Astrocyte of the spinal cord (primary cell): Measurements from ENCODE around the gene GSTT4.
A peak's percentile ranks its signal among the peaks of the same experiment; 100 is the strongest.

Source experiments
- DNase-seq: peaks from one replicate; pipeline ENCODE4 v3.0.0; 2011; ENCODE audit warnings: low read depth, low spot score
- H3K4me3 ChIP-seq: 2 replicates; pipeline ENCODE4 v1.5.1; 2011; ENCODE audit warnings: low read depth, mild to moderate bottlenecking, low read length, moderate library complexity
- in situ Hi-C: cut with HindIII; loops from 2 replicates; pipeline ENCODE4 v1.10.0; 2017; ENCODE audit warnings: low sequenced_read_pairs
- TF ChIP-seq, protein P1 (sequence below): IDR thresholded peaks from 2 replicates; pipeline ENCODE4 v1.5.1; 2012; ENCODE audit warnings: low read depth, mild to moderate bottlenecking, low read length, inconsistent platforms

Gene GSTT4

DNA sequence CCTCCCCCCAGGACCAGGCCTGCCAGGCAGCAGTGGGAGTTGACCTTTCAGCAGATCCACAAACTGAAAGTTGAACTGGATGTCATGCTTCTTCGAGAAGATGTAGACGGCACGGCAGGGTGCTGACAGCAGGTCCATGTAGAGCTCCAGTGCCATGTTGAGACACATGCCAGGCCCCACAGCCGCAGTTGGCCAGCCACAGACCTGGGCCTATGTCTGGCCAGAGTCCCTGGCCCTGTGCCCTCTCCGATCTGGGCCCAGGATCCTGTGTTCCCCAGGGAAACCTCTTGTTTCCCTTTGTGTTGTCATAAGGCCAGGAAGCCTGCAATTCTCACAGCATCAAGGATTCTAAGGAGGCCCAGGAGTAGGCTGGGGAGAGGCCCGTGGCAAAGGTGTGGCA, at the start of gene GSTT4:
Gene GSTT4 (minus strand): TSS at position 253 of the 400 bp plus-strand sequence. CDS start 97 bp downstream, at position 156.
- in situ Hi-C loops = no loop called here
- TF ChIP-seq, protein P1, sequence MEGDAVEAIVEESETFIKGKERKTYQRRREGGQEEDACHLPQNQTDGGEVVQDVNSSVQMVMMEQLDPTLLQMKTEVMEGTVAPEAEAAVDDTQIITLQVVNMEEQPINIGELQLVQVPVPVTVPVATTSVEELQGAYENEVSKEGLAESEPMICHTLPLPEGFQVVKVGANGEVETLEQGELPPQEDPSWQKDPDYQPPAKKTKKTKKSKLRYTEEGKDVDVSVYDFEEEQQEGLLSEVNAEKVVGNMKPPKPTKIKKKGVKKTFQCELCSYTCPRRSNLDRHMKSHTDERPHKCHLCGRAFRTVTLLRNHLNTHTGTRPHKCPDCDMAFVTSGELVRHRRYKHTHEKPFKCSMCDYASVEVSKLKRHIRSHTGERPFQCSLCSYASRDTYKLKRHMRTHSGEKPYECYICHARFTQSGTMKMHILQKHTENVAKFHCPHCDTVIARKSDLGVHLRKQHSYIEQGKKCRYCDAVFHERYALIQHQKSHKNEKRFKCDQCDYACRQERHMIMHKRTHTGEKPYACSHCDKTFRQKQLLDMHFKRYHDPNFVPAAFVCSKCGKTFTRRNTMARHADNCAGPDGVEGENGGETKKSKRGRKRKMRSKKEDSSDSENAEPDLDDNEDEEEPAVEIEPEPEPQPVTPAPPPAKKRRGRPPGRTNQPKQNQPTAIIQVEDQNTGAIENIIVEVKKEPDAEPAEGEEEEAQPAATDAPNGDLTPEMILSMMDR = no peak
- no peak within 1 kb of the TSS for H3K4me3 ChIP-seq
- DNase-seq = no peak

DNA sequence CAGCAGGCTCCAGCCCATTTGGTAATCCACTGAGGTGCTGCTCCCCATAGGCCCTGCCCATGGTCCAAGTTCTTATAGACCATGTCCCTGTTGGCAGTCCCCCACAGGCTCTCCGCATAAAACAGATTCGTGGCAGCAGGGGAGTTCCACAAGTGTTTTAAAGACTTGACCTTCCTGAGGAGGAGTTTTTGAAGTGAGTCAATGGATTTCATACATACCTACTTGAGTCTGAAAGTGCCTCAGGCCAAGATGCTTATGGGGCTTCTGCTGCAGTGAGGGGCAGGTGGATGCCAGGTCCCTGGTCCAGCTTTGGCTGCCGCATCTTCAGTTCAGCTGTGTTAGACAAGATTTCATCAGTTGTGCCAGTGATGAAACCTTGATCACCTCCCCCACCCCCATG, 49.1 kb upstream of the GSTT4 start:
- peak; percentile 19 for DNase-seq
- TF ChIP-seq, protein P1 = no peak
- in situ Hi-C loops = no loop called here
- H3K4me3 ChIP-seq = no peak overlapping the region

DNA sequence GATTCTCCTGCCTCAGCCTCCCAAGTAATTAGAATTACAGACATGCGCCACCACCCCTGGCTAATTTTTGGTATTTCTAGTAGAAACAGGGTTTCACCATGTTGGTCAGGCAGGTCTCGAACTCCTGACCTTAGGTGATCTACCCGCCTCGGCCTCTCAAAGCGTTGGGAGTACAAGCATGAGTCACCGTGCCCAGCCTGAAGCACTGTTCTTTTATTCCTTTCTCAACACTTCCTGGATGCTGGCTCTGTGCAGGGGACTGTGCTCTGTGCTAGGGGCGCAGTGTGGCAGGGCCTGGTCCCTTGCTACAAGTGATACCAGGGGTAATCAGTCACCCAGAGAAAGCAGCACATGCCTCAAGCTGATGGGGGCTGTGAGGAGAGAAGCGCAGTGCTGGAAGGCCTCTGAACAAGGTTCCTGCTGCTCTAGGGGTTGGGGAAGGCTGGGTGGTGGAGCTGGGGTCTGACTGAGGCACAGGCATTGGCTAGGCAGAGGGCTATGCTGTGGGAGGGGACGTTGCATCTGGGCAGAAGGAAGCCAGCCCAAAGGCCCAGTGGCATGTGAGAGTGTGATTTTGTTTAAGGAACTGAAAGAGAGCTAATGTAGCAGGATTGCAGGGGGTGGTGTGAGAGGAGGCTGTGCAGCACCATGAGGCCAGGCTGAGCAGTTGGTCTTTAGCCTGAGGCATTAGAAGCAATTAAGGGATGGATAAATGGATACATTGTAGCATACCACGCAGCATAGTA, 48.4 kb upstream of the GSTT4 start:
- DNase-seq = no peak
- in situ Hi-C loops = no loop called here
- TF ChIP-seq, protein P1 = no peak
- no peak overlapping the region for H3K4me3 ChIP-seq

DNA sequence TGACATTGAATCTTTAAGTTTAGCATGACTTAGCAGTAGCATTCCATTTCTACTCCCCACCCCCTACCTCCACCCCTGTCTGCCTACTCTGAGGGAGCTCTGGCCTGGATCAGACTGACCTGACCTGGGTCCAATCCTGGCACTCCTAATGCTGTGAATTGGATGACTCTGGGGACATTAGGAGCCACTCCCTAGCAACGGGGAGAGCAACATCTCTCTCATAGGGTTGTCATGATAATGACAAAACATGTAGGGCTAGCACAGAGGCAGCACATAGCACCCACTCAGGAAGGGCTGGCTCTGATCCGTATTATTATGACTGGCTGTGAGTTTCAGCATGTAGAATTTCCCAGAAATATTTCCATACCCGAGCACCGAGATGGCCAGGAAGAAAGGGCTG, 46.3 kb upstream of the GSTT4 start:
- TF ChIP-seq, protein P1 = no peak
- no peak for DNase-seq
- no peak overlapping the region for H3K4me3 ChIP-seq
- in situ Hi-C loops = no loop called here

DNA sequence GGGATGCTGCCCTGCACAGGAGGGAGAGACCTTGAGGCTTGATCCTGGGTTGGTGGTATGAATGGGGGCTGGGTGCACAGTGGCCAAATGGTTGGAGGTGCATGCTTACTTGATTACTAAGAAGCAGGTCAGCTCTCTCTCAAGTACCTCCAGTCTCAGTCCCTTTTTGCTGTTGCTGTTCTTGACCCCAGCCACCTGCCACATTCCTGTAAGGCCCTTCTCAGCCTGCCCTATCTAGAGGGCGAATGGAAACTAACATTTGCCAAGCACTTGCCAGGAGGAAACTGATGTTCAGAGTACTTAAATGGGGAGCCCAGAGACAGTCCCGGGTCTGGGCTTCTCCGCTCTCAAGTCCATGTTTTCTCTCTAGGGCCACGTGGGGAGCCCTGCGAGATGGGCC, 45.8 kb upstream of the GSTT4 start:
- no peak for DNase-seq
- in situ Hi-C loops = no loop called here
- TF ChIP-seq, protein P1 = no peak
- H3K4me3 ChIP-seq = no peak overlapping the region

DNA sequence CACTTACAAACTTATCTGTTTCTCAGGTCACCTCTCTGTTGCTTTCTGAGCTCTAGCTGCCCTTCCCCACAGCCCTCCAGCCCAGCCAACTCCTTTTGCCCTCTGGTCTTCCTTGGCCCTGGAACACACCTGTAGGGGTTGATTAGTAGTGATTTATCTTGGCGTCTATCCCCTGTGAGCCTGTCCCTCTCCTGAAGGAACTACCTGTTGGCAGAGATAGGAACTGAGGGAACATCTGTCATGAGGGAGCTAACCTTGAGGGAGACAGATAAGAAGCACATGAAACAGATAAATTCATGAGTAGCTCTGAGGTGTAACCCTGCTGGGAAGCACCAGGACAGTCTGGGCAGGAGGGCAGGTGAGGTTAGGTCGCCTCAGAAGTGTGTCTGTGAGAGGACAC, 44.7 kb upstream of the GSTT4 start:
- H3K4me3 ChIP-seq = no peak overlapping the region
- TF ChIP-seq, protein P1 = no peak
- no peak for DNase-seq
- in situ Hi-C loops = no loop called here
